MCF 10A (cell line): Measurements from ENCODE around the gene MOSMO. TPM values are rescaled to one million over a fixed set of nuclear protein-coding genes. Genes with fewer than 3 reads are reported as not detected.
"Not testable (repeated sequence)": the region's sequence is repeated elsewhere in the genome, so short reads cannot be mapped to it uniquely, and the experiment has no call there.

ENCODE experiments used
- BruUV-seq: library from RNA; stranded (reverse); fragments of 400-500 nt; replicated peaks from 2 replicates; lab custom pipeline; 2021; lab: Mats Ljungman, UMichigan
- CTCF ChIA-PET: fragments of 300-600 bp; sonication (Branson Sonifier 250); formaldehyde crosslinking; extraction: SDS; loops from one replicate; lab custom pipeline; 2021; ENCODE audit warnings: antibody characterized with exemption, inconsistent platforms; lab: Yijun Ruan, JAX
- POLR2A ChIA-PET: fragments of 300-600, 350-650 bp; sonication (Branson Sonifier 250); formaldehyde crosslinking; extraction: SDS; loops from one replicate; lab custom pipeline; 2020; ENCODE audit warnings: antibody characterized with exemption, inconsistent platforms; lab: Yijun Ruan, JAX
- DNase-seq: peaks from one replicate; pipeline ENCODE4 v3.0.0-alpha.2; 2018; ENCODE audit not compliant: unreplicated experiment
- H3K27ac Mint-ChIP-seq: one replicate; pipeline ENCODE4 v1.8.0; 2022; ENCODE audit warnings: mild to moderate bottlenecking, low read depth, mixed read lengths; ENCODE audit not compliant: unreplicated experiment
- H3K27me3 Mint-ChIP-seq: one replicate; pipeline ENCODE4 v1.8.0; 2022; ENCODE audit warnings: mixed read lengths; ENCODE audit not compliant: insufficient read depth, unreplicated experiment
- H3K36me3 Mint-ChIP-seq: one replicate; pipeline ENCODE4 v1.8.0; 2022; ENCODE audit warnings: mild to moderate bottlenecking, moderate library complexity, mixed read lengths; ENCODE audit not compliant: insufficient read depth, unreplicated experiment
- H3K4me1 Mint-ChIP-seq: one replicate; pipeline ENCODE4 v1.8.0; 2022; ENCODE audit warnings: mixed read lengths; ENCODE audit not compliant: insufficient read depth, unreplicated experiment
- H3K4me3 Mint-ChIP-seq: one replicate; pipeline ENCODE4 v1.8.0; 2022; ENCODE audit warnings: mild to moderate bottlenecking, moderate library complexity, mixed read lengths; ENCODE audit not compliant: unreplicated experiment
- H3K9me3 Mint-ChIP-seq: one replicate; pipeline ENCODE4 v1.8.0; 2022; ENCODE audit warnings: mixed read lengths; ENCODE audit not compliant: unreplicated experiment
- intact Hi-C: fragments of 100-400 bp; cut with micrococcal nuclease; formaldehyde crosslinking; loops from 2 replicates; pipeline ENCODE4 v1.14.1; 2022
- total RNA-seq: library from RNA; stranded (reverse); gene quantifications from 2 replicates; pipeline ENCODE4 v1.2.3, GENCODE V29; 2022
- TF ChIP-seq, protein P1 (sequence below): fragments of 200-600 bp; IDR thresholded peaks from one replicate; pipeline ENCODE4 v1.8.0; 2022; ENCODE audit warnings: antibody characterized with exemption, mild to moderate bottlenecking; ENCODE audit not compliant: unreplicated experiment

Gene MOSMO
- total RNA-seq, 1 experiment from 2014 or later: 16.4 TPM

DNA sequence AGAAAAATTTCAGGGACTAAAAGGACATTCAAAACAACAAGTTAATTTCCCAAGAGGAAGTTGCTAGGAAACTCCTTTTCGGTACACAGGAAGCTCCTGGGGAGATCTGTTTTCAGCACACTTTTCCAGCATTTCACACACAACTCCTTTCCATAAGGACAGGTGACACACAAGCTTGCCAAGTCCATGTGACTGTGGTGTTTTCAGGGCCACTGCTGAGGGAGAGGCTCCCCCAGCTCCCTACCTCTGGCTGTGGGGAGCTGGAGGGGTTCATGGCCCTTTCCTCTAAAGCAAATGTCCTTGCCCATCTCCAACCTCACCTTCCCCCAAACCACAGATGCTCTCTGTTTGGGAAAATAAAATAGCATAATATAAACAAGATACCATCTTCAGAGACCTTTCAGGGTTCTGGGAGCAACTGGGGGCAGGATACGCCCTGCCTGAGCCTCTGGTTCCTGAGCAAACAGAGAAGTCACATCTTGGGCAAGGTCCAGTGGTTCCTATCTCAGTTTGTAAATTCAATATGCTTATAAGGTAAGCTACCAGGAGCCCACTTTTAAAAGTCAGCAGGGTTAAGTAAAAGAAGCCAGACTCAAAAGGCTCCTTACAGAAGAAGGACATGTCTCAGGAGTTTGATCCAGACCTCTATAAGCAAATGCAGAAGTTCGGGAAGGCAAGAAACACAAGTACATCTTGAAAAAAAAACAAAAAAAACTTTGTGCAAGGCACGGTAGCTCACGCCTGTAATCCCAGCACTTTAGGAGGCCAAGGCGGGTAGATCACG lies 10.0 kb upstream of the MOSMO start:
- no TSS peak for BruUV-seq
- H3K36me3 Mint-ChIP-seq: no peaks in the 10 kb centered on the region
- POLR2A ChIA-PET: interaction anchor here (1.1 to 2.2 kb wide), 7 partner anchors 9 to 193 kb away, joined by 3 to 9 read pairs (median 4); no protein-coding TSS in a partner anchor
- no peak overlapping the region for H3K4me3 Mint-ChIP-seq
- no peaks in the 10 kb centered on the region for H3K9me3 Mint-ChIP-seq
- CTCF ChIA-PET: interaction anchor here (0.8 to 17.1 kb wide), 8 partner anchors 8 to 191 kb away, joined by 3 to 502 read pairs (median 16); no protein-coding TSS in a partner anchor
- H3K4me1 Mint-ChIP-seq: peaks cover 22% of the 10 kb centered on the region
- intact Hi-C loops: no loop called here
- no peaks in the 10 kb centered on the region for H3K27me3 Mint-ChIP-seq
- TF ChIP-seq, protein P1, sequence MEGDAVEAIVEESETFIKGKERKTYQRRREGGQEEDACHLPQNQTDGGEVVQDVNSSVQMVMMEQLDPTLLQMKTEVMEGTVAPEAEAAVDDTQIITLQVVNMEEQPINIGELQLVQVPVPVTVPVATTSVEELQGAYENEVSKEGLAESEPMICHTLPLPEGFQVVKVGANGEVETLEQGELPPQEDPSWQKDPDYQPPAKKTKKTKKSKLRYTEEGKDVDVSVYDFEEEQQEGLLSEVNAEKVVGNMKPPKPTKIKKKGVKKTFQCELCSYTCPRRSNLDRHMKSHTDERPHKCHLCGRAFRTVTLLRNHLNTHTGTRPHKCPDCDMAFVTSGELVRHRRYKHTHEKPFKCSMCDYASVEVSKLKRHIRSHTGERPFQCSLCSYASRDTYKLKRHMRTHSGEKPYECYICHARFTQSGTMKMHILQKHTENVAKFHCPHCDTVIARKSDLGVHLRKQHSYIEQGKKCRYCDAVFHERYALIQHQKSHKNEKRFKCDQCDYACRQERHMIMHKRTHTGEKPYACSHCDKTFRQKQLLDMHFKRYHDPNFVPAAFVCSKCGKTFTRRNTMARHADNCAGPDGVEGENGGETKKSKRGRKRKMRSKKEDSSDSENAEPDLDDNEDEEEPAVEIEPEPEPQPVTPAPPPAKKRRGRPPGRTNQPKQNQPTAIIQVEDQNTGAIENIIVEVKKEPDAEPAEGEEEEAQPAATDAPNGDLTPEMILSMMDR: no peak
- no peak for DNase-seq
- H3K27ac Mint-ChIP-seq: no peak overlapping the region

DNA sequence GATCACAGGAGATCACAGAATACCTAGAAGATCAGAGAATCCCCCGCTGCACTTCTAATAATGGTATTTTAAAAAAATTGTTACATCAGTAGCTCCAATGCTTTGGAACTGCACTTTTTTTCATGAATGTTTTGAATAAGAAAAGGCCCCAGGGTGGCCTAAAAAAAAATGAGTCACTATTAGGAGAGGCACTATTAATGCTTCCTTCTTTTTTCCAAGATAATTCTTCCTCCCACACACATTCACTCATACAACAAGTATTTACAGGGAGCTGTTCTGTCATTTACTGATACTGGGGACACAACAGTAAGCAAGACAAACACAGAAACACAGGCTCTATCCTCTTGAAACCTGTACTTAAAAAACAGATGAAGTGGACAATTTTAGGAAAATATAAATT lies 6.3 kb upstream of the MOSMO start:
- H3K27ac Mint-ChIP-seq: no peak overlapping the region
- ChIA-PET CTCF (interaction anchor here (0.7 to 17.1 kb wide), 34 partner anchors 9 to 299 kb away, joined by 3 to 502 read pairs (median 4); partner anchors contain the start of gene VWA3A), POLR2A (interaction anchor here (0.6 to 1.8 kb wide), 9 partner anchors 23 to 190 kb away, joined by 3 to 18 read pairs (median 4); no protein-coding TSS in a partner anchor)
- peak overlapping the region; percentile 56 for H3K4me3 Mint-ChIP-seq
- no peaks in the 10 kb centered on the region for H3K36me3 Mint-ChIP-seq
- TF ChIP-seq, protein P1: no peak
- H3K9me3 Mint-ChIP-seq: no peaks in the 10 kb centered on the region
- intact Hi-C loops: loop anchor here (1.0 kb wide), 3 partner anchors 76 to 187 kb away; no protein-coding TSS in a partner anchor
- no TSS peak for BruUV-seq
- DNase-seq: no peak
- H3K4me1 Mint-ChIP-seq: peaks cover 22% of the 10 kb centered on the region
- H3K27me3 Mint-ChIP-seq: no peaks in the 10 kb centered on the region

DNA sequence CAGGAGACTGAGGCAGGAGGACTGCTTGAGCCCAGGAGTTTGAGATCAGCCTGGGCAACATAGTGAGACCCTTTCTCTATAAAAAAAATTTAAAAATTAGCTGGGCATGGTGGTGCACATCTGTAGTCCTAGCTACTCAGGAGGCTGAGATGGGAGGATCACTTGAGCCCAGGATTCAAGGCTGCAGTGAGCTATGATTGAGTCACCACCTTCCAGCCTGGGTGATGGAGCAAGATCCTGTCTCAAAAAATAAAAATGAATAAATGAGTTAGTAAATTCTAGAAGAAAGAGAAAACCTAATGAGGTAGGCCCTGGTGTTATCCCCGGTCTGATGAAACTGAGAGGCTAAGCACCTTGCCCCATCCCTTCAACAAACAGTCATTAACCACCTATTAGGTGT lies 5.9 kb upstream of the MOSMO start:
- H3K27me3 Mint-ChIP-seq, H3K27ac Mint-ChIP-seq, BruUV-seq, H3K9me3 Mint-ChIP-seq, intact Hi-C loops, H3K4me3 Mint-ChIP-seq, H3K36me3 Mint-ChIP-seq, DNase-seq: not testable (repeated sequence)
- CTCF ChIA-PET: interaction anchor here (0.7 to 17.1 kb wide), 35 partner anchors 10 to 299 kb away, joined by 3 to 502 read pairs (median 4); partner anchors contain the start of gene VWA3A
- peaks cover 27% of the 10 kb centered on the region for H3K4me1 Mint-ChIP-seq
- POLR2A ChIA-PET: interaction anchor here (0.6 to 1.8 kb wide), 9 partner anchors 24 to 189 kb away, joined by 3 to 18 read pairs (median 4); no protein-coding TSS in a partner anchor

DNA sequence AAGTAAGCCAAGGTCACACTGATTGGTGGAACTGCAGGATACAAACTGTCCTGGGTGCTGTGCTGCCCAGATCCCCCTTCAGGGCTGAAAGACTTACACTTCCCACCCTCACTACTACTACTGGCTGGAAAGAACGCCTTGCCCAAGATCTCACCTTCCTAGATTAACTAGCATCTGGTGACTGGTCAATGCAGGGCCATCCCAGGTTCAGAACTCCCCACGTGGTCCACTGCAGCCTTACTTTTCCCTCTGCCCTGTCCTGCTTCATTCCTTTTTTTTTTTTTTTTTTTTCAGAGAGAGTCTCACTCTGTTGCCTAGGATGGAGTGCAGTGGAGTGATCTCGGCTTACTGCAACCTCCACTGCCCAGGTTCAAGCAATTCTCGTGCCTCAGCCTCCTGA lies 4.7 kb upstream of the MOSMO start:
- H3K9me3 Mint-ChIP-seq: no peaks in the 10 kb centered on the region
- no peak overlapping the region for H3K4me3 Mint-ChIP-seq
- ChIA-PET POLR2A (no interaction called here), CTCF (interaction anchor here (1.2 to 17.1 kb wide), 6 partner anchors 14 to 185 kb away, joined by 5 to 502 read pairs (median 36); no protein-coding TSS in a partner anchor)
- H3K27ac Mint-ChIP-seq: no peak overlapping the region
- DNase-seq: no peak
- no TSS peak for BruUV-seq
- no peaks in the 10 kb centered on the region for H3K36me3 Mint-ChIP-seq
- TF ChIP-seq, protein P1: no peak
- peaks cover 26% of the 10 kb centered on the region for H3K4me1 Mint-ChIP-seq
- H3K27me3 Mint-ChIP-seq: no peaks in the 10 kb centered on the region
- intact Hi-C loops: no loop called here
